GM18519 (cell line): Measurements from ENCODE around the gene LINC00305.
A peak's percentile ranks its signal among the peaks of the same experiment; 100 is the strongest.

ENCODE experiments used
- ATAC-seq: cut with Tn5 transposase; IDR thresholded peaks from one replicate; pipeline ENCODE4 v1.9.1; 2021; ENCODE audit warnings: mild to moderate bottlenecking, moderate library complexity; ENCODE audit not compliant: unreplicated experiment, low FRiP score

Gene LINC00305

GRCh38 chr18:64037812-64038414 is 111.0 kb downstream of the LINC00305 start:
- peak; percentile 66 for ATAC-seq

- no peak for ATAC-seq
These were observed 116.6 kb downstream of the LINC00305 start for GRCh38 chr18:64032312-64032711.

GRCh38 chr18:64031411-64031810 is 117.5 kb downstream of the LINC00305 start:
- no peak for ATAC-seq
